HCT116 (cell line): ENCODE data around the gene ELAVL2. TPM values are rescaled to one million over a fixed set of nuclear protein-coding genes. Genes with fewer than 3 reads are reported as not detected.

Experiments used
- ATAC-seq: fragments of 200-7000 bp; cut with Tn5 transposase; 2 replicates; pipeline ENCODE4 v1.9.1; 2020; ENCODE audit warnings: mild to moderate bottlenecking, moderate library complexity
- BruUV-seq: library from RNA; stranded (reverse); fragments of 400-500 nt; replicated peaks from 2 replicates; lab custom pipeline; 2021; lab: Mats Ljungman, UMichigan
- CTCF ChIA-PET: fragments of 300-600 bp; sonication (Branson Sonifier 250); formaldehyde crosslinking; loops from one replicate; lab custom pipeline; 2021; ENCODE audit warnings: antibody characterized with exemption; lab: Charles Lee
- POLR2A ChIA-PET: fragments of 300-600, 350-600 bp; sonication (Branson Sonifier 250); formaldehyde crosslinking; loops from one replicate; lab custom pipeline; 2021; ENCODE audit warnings: antibody characterized with exemption; lab: Charles Lee
- RAD21 ChIA-PET, 2 experiments: fragments of 300-600 bp; sonication (Branson Sonifier 250); formaldehyde crosslinking; loops; one replicate each; lab custom pipeline; 2023; ENCODE audit warnings: low total read pairs in 2 of 2; ENCODE audit not compliant: uncharacterized antibody in 2 of 2, unreplicated experiment in 2 of 2, low non-redundant PET in 1 of 2; lab: Charles Lee
- DNase-seq: peaks from one replicate; pipeline ENCODE4 v3.0.0-alpha.2; 2010; ENCODE audit warnings: low read depth, low spot score
- H2AFZ ChIP-seq: fragments of 200-600 bp; shearing (Covaris generic), sonication (generic); 2 replicates; pipeline ENCODE4 v1.6.1; 2017; ENCODE audit warnings: low read depth, mixed run types, mixed read lengths, antibody characterized with exemption, low read length; ENCODE audit not compliant: poor library complexity, severe bottlenecking
- H3K27ac ChIP-seq: 2 replicates; pipeline ENCODE4 v1.5.1; 2012; ENCODE audit warnings: low read depth, low read length
- H3K27me3 ChIP-seq: fragments of 200-600 bp; sonication (generic); 2 replicates; pipeline ENCODE4 v1.6.1; 2016; ENCODE audit warnings: mixed run types, low read length, mixed read lengths; ENCODE audit not compliant: insufficient read depth
- H3K36me3 ChIP-seq, 2 experiments: fragments of 200-500 bp in 1 of 2; fragments of 200-600 bp in 1 of 2; sonication (Bioruptor generic) in 1 of 2; sonication (generic) in 1 of 2; 2 replicates each; pipeline versions ENCODE4 v1.5.1 to v1.6.1; 2014 to 2016; ENCODE audit warnings: low read length in 2 of 2, inconsistent platforms in 1 of 2, mixed read lengths in 1 of 2, mixed run types in 1 of 2; ENCODE audit not compliant: insufficient read depth in 2 of 2, control insufficient read depth in 1 of 2
- H3K4me1 ChIP-seq, 2 experiments: fragments of 200-600 bp in 1 of 2; sonication (generic) in 1 of 2; 2 replicates each; pipeline versions ENCODE4 v1.5.1 to v1.6.1; 2012 to 2017; ENCODE audit warnings: low read length in 2 of 2, inconsistent platforms in 1 of 2, mild to moderate bottlenecking in 1 of 2, mixed read lengths in 1 of 2, mixed run types in 1 of 2, moderate library complexity in 1 of 2; ENCODE audit not compliant: insufficient read depth in 2 of 2, control insufficient read depth in 1 of 2
- H3K4me2 ChIP-seq: fragments of 200-600 bp; sonication (generic); 2 replicates; pipeline ENCODE4 v1.6.1; 2017; ENCODE audit warnings: mixed run types, low read length, mixed read lengths
- H3K4me3 ChIP-seq, 2 experiments: fragments of 200-600 bp in 1 of 2; sonication (generic) in 1 of 2; replicated peaks in 1 of 2; 2 replicates each; pipeline ENCODE4 v1.5.1; 2011 to 2016; ENCODE audit warnings: low read length in 2 of 2, control low read depth in 1 of 2, low read depth in 1 of 2, mild to moderate bottlenecking in 1 of 2, mixed read lengths in 1 of 2, mixed run types in 1 of 2
- H3K79me2 ChIP-seq: fragments of 200-600 bp; sonication (generic); 2 replicates; pipeline ENCODE4 v1.6.1; 2017; ENCODE audit warnings: mild to moderate bottlenecking, mixed run types, low read length, moderate library complexity, mixed read lengths; ENCODE audit not compliant: insufficient read depth
- H3K9ac ChIP-seq: fragments of 200-600 bp; sonication (generic); 2 replicates; pipeline ENCODE4 v1.6.1; 2016; ENCODE audit warnings: low read length, mixed read lengths
- H3K9me2 ChIP-seq: fragments of 200-600 bp; sonication (generic), shearing (Covaris generic); 2 replicates; pipeline ENCODE4 v1.6.1; 2017; ENCODE audit warnings: mixed run types, mild to moderate bottlenecking, moderate library complexity; ENCODE audit not compliant: insufficient read depth
- H3K9me3 ChIP-seq, 2 experiments: fragments of 200-500 bp in 1 of 2; fragments of 200-600 bp in 1 of 2; sonication (Bioruptor generic) in 1 of 2; sonication (generic) in 1 of 2; 2 replicates each; pipeline ENCODE4 v1.6.1; 2014 to 2017; ENCODE audit warnings: low read length in 2 of 2, mixed read lengths in 2 of 2, inconsistent platforms in 1 of 2, low read depth in 1 of 2, mild to moderate bottlenecking in 1 of 2, mixed run types in 1 of 2, moderate library complexity in 1 of 2; ENCODE audit not compliant: control insufficient read depth in 1 of 2, insufficient read depth in 1 of 2
- H4K20me1 ChIP-seq: fragments of 200-600 bp; sonication (generic), shearing (Covaris generic); 2 replicates; pipeline ENCODE4 v1.6.1; 2017; ENCODE audit warnings: mixed run types, mild to moderate bottlenecking, moderate library complexity; ENCODE audit not compliant: insufficient read depth
- CBX3 ChIP-seq: IDR thresholded peaks from 2 replicates; pipeline ENCODE4 v1.6.1; 2012; ENCODE audit warnings: low read depth
- CEBPB ChIP-seq: IDR thresholded peaks from 2 replicates; pipeline ENCODE4 v1.6.1; 2012; ENCODE audit warnings: low read depth
- EGR1 ChIP-seq: IDR thresholded peaks from 2 replicates; pipeline ENCODE4 v1.6.1; 2012; ENCODE audit warnings: low read depth
- ELF1 ChIP-seq: IDR thresholded peaks from 2 replicates; pipeline ENCODE4 v1.6.1; 2012; ENCODE audit warnings: low read depth, borderline replicate concordance
- EZH2phosphoT487 ChIP-seq: fragments of 200-600 bp; IDR thresholded peaks from 2 replicates; pipeline ENCODE4 v1.6.1; 2018; ENCODE audit warnings: antibody characterized with exemption, borderline replicate concordance
- FOSL1 ChIP-seq: IDR thresholded peaks from 2 replicates; pipeline ENCODE4 v1.6.1; 2012; ENCODE audit warnings: low read depth
- POLR2AphosphoS5 ChIP-seq: IDR thresholded peaks from 2 replicates; pipeline ENCODE4 v1.6.1; 2011; ENCODE audit warnings: mild to moderate bottlenecking, low read depth, low read length, moderate library complexity
- SP1 ChIP-seq: IDR thresholded peaks from 2 replicates; pipeline ENCODE4 v1.6.1; 2012; ENCODE audit warnings: low read depth
- TCF7L2 ChIP-seq: IDR thresholded peaks from 2 replicates; pipeline ENCODE4 v1.7.0; 2011; ENCODE audit warnings: borderline replicate concordance, inconsistent platforms; ENCODE audit not compliant: insufficient read depth, insufficient read length; ENCODE audit errors: extremely low read depth
- YY1 ChIP-seq: IDR thresholded peaks from 2 replicates; pipeline ENCODE4 v1.6.1; 2011; ENCODE audit warnings: low read length, low read depth, moderate library complexity, mild to moderate bottlenecking; ENCODE audit not compliant: insufficient replicate concordance; ENCODE audit errors: extremely low read depth
- ZBTB33 ChIP-seq: IDR thresholded peaks from 2 replicates; pipeline ENCODE4 v1.6.1; 2011; ENCODE audit warnings: mild to moderate bottlenecking, low read length, moderate library complexity; ENCODE audit not compliant: insufficient replicate concordance; ENCODE audit errors: extremely low read depth
- ZFX ChIP-seq: fragments of 450-650 bp; IDR thresholded peaks from 2 replicates; pipeline ENCODE4 v1.6.1; 2017
- ZNF274 ChIP-seq: fragments of 200-500 bp; sonication (Bioruptor generic); IDR thresholded peaks from 2 replicates; pipeline ENCODE4 v1.6.1; 2014; ENCODE audit warnings: mild to moderate bottlenecking, low read depth, low read length, inconsistent platforms
- intact Hi-C: fragments of 100-400 bp; cut with micrococcal nuclease; formaldehyde crosslinking; loops from 2 replicates; pipeline ENCODE4 v1.10.0; 2022
- total RNA-seq: library from RNA; stranded (reverse); gene quantifications from one replicate; pipeline ENCODE4 v1.2.1, GENCODE V29; 2021; ENCODE audit not compliant: unreplicated experiment
- TF ChIP-seq, protein P1 (sequence below): IDR thresholded peaks from 2 replicates; pipeline ENCODE4 v1.6.1; 2012
- TF ChIP-seq, protein P2 (sequence below), 3 experiments: fragments of 200-600 bp in 1 of 3; sonication (generic) in 1 of 3; IDR thresholded peaks in 2 of 3; conservative IDR thresholded peaks in 1 of 3; 2 replicates each; pipeline ENCODE4 v1.5.1; 2012 to 2017; ENCODE audit warnings: low read depth in 2 of 3, low read length in 2 of 3, antibody characterized with exemption in 1 of 3, borderline replicate concordance in 1 of 3, control low read depth in 1 of 3, mild to moderate bottlenecking in 1 of 3, mixed read lengths in 1 of 3, mixed run types in 1 of 3, moderate library complexity in 1 of 3; ENCODE audit not compliant: insufficient read depth in 1 of 3
- TF ChIP-seq, protein P3 (sequence below): IDR thresholded peaks from 2 replicates; pipeline ENCODE4 v1.6.1; 2012

The ELAVL2 gene
- total RNA-seq, 1 experiment from 2014 or later, result not detected

GRCh38 chr9:23733495-23734078 lies 92.5 kb downstream of the ELAVL2 start (continued):
- TF ChIP-seq EGR1 (no peak), YY1 (no peak), CEBPB (no peak)

DNA sequence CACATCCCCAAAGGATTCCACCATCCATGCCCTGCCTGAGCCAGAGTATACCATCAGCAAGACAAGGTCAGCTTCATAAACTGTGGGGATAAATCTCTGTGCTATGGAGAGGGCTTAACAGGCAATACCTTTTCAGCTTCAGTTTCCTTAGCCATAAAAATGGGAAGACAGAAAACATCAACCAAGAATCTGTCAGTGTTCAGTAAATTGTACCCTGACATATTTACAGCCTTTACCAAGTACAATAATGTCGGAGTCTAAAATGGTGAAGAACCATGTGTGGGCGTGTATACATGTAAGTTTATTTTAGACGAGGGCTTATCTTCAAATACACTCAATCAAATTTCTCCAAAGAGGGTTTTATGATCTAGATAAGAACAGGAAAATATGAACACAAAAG lies 94.7 kb downstream of the ELAVL2 start:
- no peaks in the 10 kb centered on the region for H3K79me2 ChIP-seq
- no TSS peak for BruUV-seq
- H3K4me2 ChIP-seq, result no peak overlapping the region
- H3K4me1 ChIP-seq, result no peaks in the 10 kb centered on the region
- H4K20me1 ChIP-seq, result no peaks in the 10 kb centered on the region
- H3K9me3 ChIP-seq, result peaks cover 18 to 32% of the 10 kb centered on the region in 2 experiments; a peak in 2 of 4 replicates
- no peak overlapping the region for H3K9ac ChIP-seq
- H2AFZ ChIP-seq, result no peak overlapping the region
- H3K27me3 ChIP-seq, result no peaks in the 10 kb centered on the region
- H3K9me2 ChIP-seq, result no peaks in the 10 kb centered on the region
- POLR2A ChIA-PET, result no interaction called here
- CTCF ChIA-PET, result no interaction called here
- no peak overlapping the region for H3K27ac ChIP-seq
- intact Hi-C loops, result no loop called here
- no peak overlapping the region for H3K4me3 ChIP-seq
- no peak for TF ChIP-seq TCF7L2
- no peak for TF ChIP-seq SP1
- TF ChIP-seq FOSL1, result no peak
- TF ChIP-seq EZH2phosphoT487, result no peak
- TF ChIP-seq ZFX, result no peak
- no peak for TF ChIP-seq POLR2AphosphoS5
- no peak for TF ChIP-seq CBX3
- TF ChIP-seq, protein P1, sequence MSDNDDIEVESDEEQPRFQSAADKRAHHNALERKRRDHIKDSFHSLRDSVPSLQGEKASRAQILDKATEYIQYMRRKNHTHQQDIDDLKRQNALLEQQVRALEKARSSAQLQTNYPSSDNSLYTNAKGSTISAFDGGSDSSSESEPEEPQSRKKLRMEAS, result no peak
- no peak for TF ChIP-seq ZNF274
- no peak for TF ChIP-seq ZBTB33
- TF ChIP-seq, protein P2, sequence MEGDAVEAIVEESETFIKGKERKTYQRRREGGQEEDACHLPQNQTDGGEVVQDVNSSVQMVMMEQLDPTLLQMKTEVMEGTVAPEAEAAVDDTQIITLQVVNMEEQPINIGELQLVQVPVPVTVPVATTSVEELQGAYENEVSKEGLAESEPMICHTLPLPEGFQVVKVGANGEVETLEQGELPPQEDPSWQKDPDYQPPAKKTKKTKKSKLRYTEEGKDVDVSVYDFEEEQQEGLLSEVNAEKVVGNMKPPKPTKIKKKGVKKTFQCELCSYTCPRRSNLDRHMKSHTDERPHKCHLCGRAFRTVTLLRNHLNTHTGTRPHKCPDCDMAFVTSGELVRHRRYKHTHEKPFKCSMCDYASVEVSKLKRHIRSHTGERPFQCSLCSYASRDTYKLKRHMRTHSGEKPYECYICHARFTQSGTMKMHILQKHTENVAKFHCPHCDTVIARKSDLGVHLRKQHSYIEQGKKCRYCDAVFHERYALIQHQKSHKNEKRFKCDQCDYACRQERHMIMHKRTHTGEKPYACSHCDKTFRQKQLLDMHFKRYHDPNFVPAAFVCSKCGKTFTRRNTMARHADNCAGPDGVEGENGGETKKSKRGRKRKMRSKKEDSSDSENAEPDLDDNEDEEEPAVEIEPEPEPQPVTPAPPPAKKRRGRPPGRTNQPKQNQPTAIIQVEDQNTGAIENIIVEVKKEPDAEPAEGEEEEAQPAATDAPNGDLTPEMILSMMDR (IDR thresholded peaks at IDR 0.05 in 2 of 3, conservative IDR thresholded peaks at IDR 0.05 in 1 of 3; ENCODE audit: borderline replicate concordance in 1 of 3, insufficient read depth in 1 of 3, low read depth in 2 of 3, low read length in 2 of 3), result no peak
- no peak for TF ChIP-seq ELF1
- TF ChIP-seq, protein P3, sequence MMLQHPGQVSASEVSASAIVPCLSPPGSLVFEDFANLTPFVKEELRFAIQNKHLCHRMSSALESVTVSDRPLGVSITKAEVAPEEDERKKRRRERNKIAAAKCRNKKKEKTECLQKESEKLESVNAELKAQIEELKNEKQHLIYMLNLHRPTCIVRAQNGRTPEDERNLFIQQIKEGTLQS, result no peak
- TF ChIP-seq YY1, result no peak
- DNase-seq (no peak), ATAC-seq (no peak)
- H3K36me3 ChIP-seq, result no peaks in the 10 kb centered on the region
- RAD21 ChIA-PET, result no interaction called here
